HG03045 (cell line): ENCODE results near the gene AGMO.
"Not testable (repeated sequence)": the region's sequence is repeated elsewhere in the genome, so short reads cannot be mapped to it uniquely, and the experiment has no call there.

Experiments
- ATAC-seq: cut with Tn5 transposase; IDR thresholded peaks from one replicate; pipeline ENCODE4 v1.9.1; 2021; ENCODE audit warnings: mild to moderate bottlenecking, moderate library complexity; ENCODE audit not compliant: unreplicated experiment

Gene AGMO

GRCh38 chr7:15560968-15561367, 847 bp downstream of the AGMO start:
- ATAC-seq, result no peak

- ATAC-seq, result no peak
Observed at GRCh38 chr7:15559416-15559928, 2.3 kb downstream of the AGMO start.

GRCh38 chr7:15558756-15559155, 3.1 kb downstream of the AGMO start:
- no peak for ATAC-seq

- ATAC-seq, result no peak
Observed at GRCh38 chr7:15557686-15558085, 4.1 kb downstream of the AGMO start.

- ATAC-seq, result no peak
Observed at GRCh38 chr7:15557186-15557585, 4.6 kb downstream of the AGMO start.

- ATAC-seq, result no peak
Observed at GRCh38 chr7:15556339-15557105, 5.3 kb downstream of the AGMO start.

GRCh38 chr7:15555381-15555859, 6.4 kb downstream of the AGMO start:
- no peak for ATAC-seq

- ATAC-seq, result no peak
Observed at GRCh38 chr7:15554744-15555143, 7.1 kb downstream of the AGMO start.

GRCh38 chr7:15554081-15554480, 7.7 kb downstream of the AGMO start:
- no peak for ATAC-seq

GRCh38 chr7:15547320-15547719, 14.5 kb downstream of the AGMO start:
- ATAC-seq, result not testable (repeated sequence)

- ATAC-seq, result no peak
Observed at GRCh38 chr7:15546272-15546792, 15.5 kb downstream of the AGMO start.

- ATAC-seq, result no peak
Observed at GRCh38 chr7:15544050-15544449, 17.8 kb downstream of the AGMO start.

- no peak for ATAC-seq
Observed at GRCh38 chr7:15543256-15543655, 18.6 kb downstream of the AGMO start.

- ATAC-seq, result no peak
Observed at GRCh38 chr7:15527648-15528047, 34.2 kb downstream of the AGMO start.

- ATAC-seq, result no peak
Observed at GRCh38 chr7:15525652-15526263, 36.1 kb downstream of the AGMO start.

GRCh38 chr7:15524077-15524476, 37.7 kb downstream of the AGMO start:
- ATAC-seq, result no peak

- ATAC-seq, result not testable (repeated sequence)
Observed at GRCh38 chr7:15517865-15518264, 44.0 kb downstream of the AGMO start.

GRCh38 chr7:15515252-15515651, 46.6 kb downstream of the AGMO start:
- no peak for ATAC-seq

- no peak for ATAC-seq
Observed at GRCh38 chr7:15508258-15508657, 53.6 kb downstream of the AGMO start.

GRCh38 chr7:15507708-15508107, 54.1 kb downstream of the AGMO start:
- no peak for ATAC-seq

GRCh38 chr7:15507171-15507570, 54.6 kb downstream of the AGMO start:
- ATAC-seq, result no peak

- ATAC-seq, result no peak
Observed at GRCh38 chr7:15505761-15506160, 56.1 kb downstream of the AGMO start.
